Measurements from ENCODE around the gene AVEN. TPM values are rescaled to one million over a fixed set of nuclear protein-coding genes. Genes with fewer than 3 reads are reported as not detected.
A peak's percentile ranks its signal among the peaks of the same experiment; 100 is the strongest.

Gene AVEN
- total RNA-seq, 2 donors from 2014 or later = 18.9 to 20.7 TPM

- H3K27ac Mint-ChIP-seq = peak overlapping the region; percentile 89
- no peak for TF ChIP-seq CTCF (conservative IDR thresholded peaks at IDR 0.05)
- no peaks in the 10 kb centered on the region for H3K36me3 ChIP-seq (ENCODE audit: control insufficient read depth, insufficient read depth, low read length)
- peak overlapping the region; percentile 80 for H3K9ac ChIP-seq (ENCODE audit: extremely low read depth, low read length, poor library complexity, severe bottlenecking)
- H3K27me3 ChIP-seq (ENCODE audit: control insufficient read depth, insufficient read depth, low read length, poor library complexity, severe bottlenecking) = no peaks in the 10 kb centered on the region
- 2 to 17% methylated on average over 3 to 69 of the region's 70 CpGs for WGBS, 2 experiments (ENCODE audit: insufficient coverage in 1 of 2, insufficient read length in 1 of 2)
- H3K4me1 Mint-ChIP-seq = peaks cover 6% of the 10 kb centered on the region
- no peaks in the 10 kb centered on the region for H3K4me1 ChIP-seq (ENCODE audit: control insufficient read depth, insufficient read depth, low read length)
- no peaks in the 10 kb centered on the region for H3K9me3 ChIP-seq (ENCODE audit: control insufficient read depth, low read length)
- H3K4me3 Mint-ChIP-seq = peak overlapping the region; percentile 73
- DNase-seq = peak; percentile 90
- H3K4me3 ChIP-seq (ENCODE audit: low read length) = peak overlapping the region; percentile 90
- peaks cover 27% of the 10 kb centered on the region for H3K27me3 Mint-ChIP-seq (ENCODE audit: insufficient read depth)
- H3K36me3 Mint-ChIP-seq (ENCODE audit: low read depth) = no peaks in the 10 kb centered on the region
- no peaks in the 10 kb centered on the region for H3K9me3 Mint-ChIP-seq
- peak overlapping the region; percentile 81 for H3K27ac ChIP-seq (ENCODE audit: low read depth, low read length)
Observed at GRCh38 chr15:34038023-34038870, 757 bp downstream of the AVEN start.

- Histone ChIP-seq H3K4me1 (ENCODE audit: control insufficient read depth, insufficient read depth, low read length) (no peaks in the 10 kb centered on the region), H3K9me3 (ENCODE audit: control insufficient read depth, low read length) (peaks cover 25% of the 10 kb centered on the region), H3K36me3 (ENCODE audit: control insufficient read depth, insufficient read depth, low read length) (no peaks in the 10 kb centered on the region), H3K9ac (ENCODE audit: extremely low read depth, low read length, poor library complexity, severe bottlenecking) (no peak overlapping the region), H3K27me3 (ENCODE audit: control insufficient read depth, insufficient read depth, low read length, poor library complexity, severe bottlenecking) (no peaks in the 10 kb centered on the region), H3K27ac (ENCODE audit: low read depth, low read length) (no peak overlapping the region), H3K4me3 (ENCODE audit: low read length) (no peak overlapping the region)
- no peak for DNase-seq
- no peak overlapping the region for H3K27ac Mint-ChIP-seq
- H3K4me3 Mint-ChIP-seq = no peak overlapping the region
- H3K27me3 Mint-ChIP-seq (ENCODE audit: insufficient read depth) = no peaks in the 10 kb centered on the region
- H3K36me3 Mint-ChIP-seq (ENCODE audit: low read depth) = peaks cover 14% of the 10 kb centered on the region
- H3K9me3 Mint-ChIP-seq = peaks cover 15% of the 10 kb centered on the region
- H3K4me1 Mint-ChIP-seq = peaks cover 2% of the 10 kb centered on the region
- WGBS, 2 experiments (ENCODE audit: insufficient coverage in 1 of 2, insufficient read length in 1 of 2) = 77 to 100% methylated on average over 2 to 10 of the region's 10 CpGs
- no peak for TF ChIP-seq CTCF (conservative IDR thresholded peaks at IDR 0.05)
Observed at GRCh38 chr15:34031987-34032760, 6.8 kb downstream of the AVEN start.

GRCh38 chr15:34027606-34028005 lies 11.4 kb downstream of the AVEN start:
- Histone ChIP-seq H3K27me3 (ENCODE audit: control insufficient read depth, insufficient read depth, low read length, poor library complexity, severe bottlenecking) (no peaks in the 10 kb centered on the region), H3K27ac (ENCODE audit: low read depth, low read length) (no peak overlapping the region), H3K36me3 (ENCODE audit: control insufficient read depth, insufficient read depth, low read length) (no peaks in the 10 kb centered on the region), H3K9me3 (ENCODE audit: control insufficient read depth, low read length) (peaks cover 26% of the 10 kb centered on the region), H3K9ac (ENCODE audit: extremely low read depth, low read length, poor library complexity, severe bottlenecking) (no peak overlapping the region), H3K4me3 (ENCODE audit: low read length) (no peak overlapping the region), H3K4me1 (ENCODE audit: control insufficient read depth, insufficient read depth, low read length) (peaks cover 2% of the 10 kb centered on the region)
- WGBS, 2 experiments (ENCODE audit: insufficient coverage in 1 of 2, insufficient read length in 1 of 2) = 58 to 75% methylated on average over 1 to 3 of the region's 3 CpGs
- TF ChIP-seq CTCF (conservative IDR thresholded peaks at IDR 0.05) = no peak
- H3K4me1 Mint-ChIP-seq = peaks cover 7% of the 10 kb centered on the region
- no peaks in the 10 kb centered on the region for H3K27me3 Mint-ChIP-seq (ENCODE audit: insufficient read depth)
- H3K27ac Mint-ChIP-seq = no peak overlapping the region
- no peak for DNase-seq
- peaks cover 20% of the 10 kb centered on the region for H3K9me3 Mint-ChIP-seq
- peaks cover 19% of the 10 kb centered on the region for H3K36me3 Mint-ChIP-seq (ENCODE audit: low read depth)
- no peak overlapping the region for H3K4me3 Mint-ChIP-seq

All from endodermal cell (in vitro differentiated cells).